Hepatocyte (in vitro differentiated cells): Measurements from ENCODE around the gene SH3RF3. TPM values are rescaled to one million over a fixed set of nuclear protein-coding genes. Genes with fewer than 3 reads are reported as not detected.

Experiments
- DNase-seq: peaks from one replicate; pipeline ENCODE4 v3.0.0-alpha.2; 2016; ENCODE audit warnings: low spot score
- H2AFZ ChIP-seq: fragments of 200-600 bp; sonication (generic); 2 replicates; pipeline ENCODE4 v1.6.0; 2016; ENCODE audit warnings: antibody characterized with exemption, mild to moderate bottlenecking
- H3K27ac ChIP-seq: fragments of 200-600 bp; sonication (generic); 2 replicates; pipeline ENCODE4 v1.5.1; 2016; ENCODE audit warnings: mild to moderate bottlenecking
- H3K27me3 ChIP-seq: fragments of 200-600 bp; sonication (generic); 2 replicates; pipeline ENCODE4 v1.6.1; 2016
- H3K36me3 ChIP-seq: fragments of 200-600 bp; sonication (generic); replicated peaks from 2 replicates; pipeline ENCODE4 v1.5.1; 2016; ENCODE audit warnings: low read depth; ENCODE audit not compliant: insufficient read depth
- H3K4me1 ChIP-seq: fragments of 200-600 bp; sonication (generic); 2 replicates; pipeline ENCODE4 v1.5.1; 2016; ENCODE audit warnings: mild to moderate bottlenecking, moderate library complexity; ENCODE audit not compliant: insufficient read depth
- H3K4me2 ChIP-seq: fragments of 200-600 bp; sonication (generic); 2 replicates; pipeline ENCODE4 v1.6.0; 2016
- H3K4me3 ChIP-seq: fragments of 200-600 bp; sonication (generic); 2 replicates; pipeline ENCODE4 v1.5.1; 2016; ENCODE audit warnings: mild to moderate bottlenecking
- H3K79me2 ChIP-seq: fragments of 200-600 bp; sonication (generic); 2 replicates; pipeline ENCODE4 v1.6.0; 2017; ENCODE audit warnings: mild to moderate bottlenecking
- H3K9me2 ChIP-seq: fragments of 200-600 bp; sonication (generic); replicated peaks from 2 replicates; pipeline ENCODE4 v1.6.0; 2017; ENCODE audit warnings: mild to moderate bottlenecking; ENCODE audit not compliant: insufficient read depth
- H3K9me3 ChIP-seq: fragments of 200-600 bp; sonication (generic); 2 replicates; pipeline ENCODE4 v1.5.1; 2016; ENCODE audit warnings: low read depth, mild to moderate bottlenecking
- H4K20me1 ChIP-seq: fragments of 200-600 bp; sonication (generic); 2 replicates; pipeline ENCODE4 v1.6.0; 2016; ENCODE audit warnings: mild to moderate bottlenecking; ENCODE audit not compliant: insufficient read depth, poor library complexity, severe bottlenecking
- CTCF ChIP-seq: fragments of 200-600 bp; sonication (generic); IDR thresholded peaks from 2 replicates; pipeline ENCODE4 v1.5.1; 2016; ENCODE audit warnings: antibody characterized with exemption, mild to moderate bottlenecking; ENCODE audit not compliant: poor library complexity
- EZH2 ChIP-seq: fragments of 200-600 bp; sonication (generic); IDR thresholded peaks from 2 replicates; pipeline ENCODE4 v1.6.1; 2016; ENCODE audit warnings: antibody characterized with exemption, mild to moderate bottlenecking, borderline replicate concordance
- EZH2phosphoT487 ChIP-seq: fragments of 200-600 bp; sonication (generic); IDR thresholded peaks from one replicate; pipeline ENCODE4 v1.6.1; 2018; ENCODE audit warnings: antibody characterized with exemption, mild to moderate bottlenecking, low read depth, moderate library complexity; ENCODE audit not compliant: unreplicated experiment, severe bottlenecking
- WGBS: methylation state at CpG from one replicate; pipeline ENCODE4 v1.1.6; 2016; ENCODE audit warnings: low lambda C conversion rate; ENCODE audit errors: missing lambda C conversion rate; 5-methylcytosine and 5-hydroxymethylcytosine counted together
- polyA plus RNA-seq: library from polyadenylated mRNA; unstranded; fragments of >200 nt; fragmentation: Nextera tagmentation; extraction: Ambion mirVana; gene quantifications from 2 replicates; pipeline ENCODE4 v1.2.1, GENCODE V29; 2016
- total RNA-seq: library from RNA; depleted of rRNA; stranded (reverse); fragments of >200 nt; gene quantifications from 2 replicates; pipeline ENCODE4 v1.2.3, GENCODE V29; 2014

The SH3RF3 gene
- total and polyA plus RNA-seq, 2 experiments from 2014 or later: 1.9 to 2.1 TPM

- H3K9me3 ChIP-seq: no peaks in the 10 kb centered on the region
- no peak overlapping the region for H3K4me2 ChIP-seq
- H3K27ac ChIP-seq: no peak overlapping the region
- H4K20me1 ChIP-seq: no peaks in the 10 kb centered on the region
- DNase-seq: no peak
- no peaks in the 10 kb centered on the region for H3K36me3 ChIP-seq
- no peak overlapping the region for H2AFZ ChIP-seq
- TF ChIP-seq CTCF (no peak), EZH2phosphoT487 (no peak), EZH2 (no peak)
- H3K4me3 ChIP-seq: no peak overlapping the region
- H3K79me2 ChIP-seq: no peaks in the 10 kb centered on the region
- WGBS: 96% methylated on average over 10 of the region's 10 CpGs
- H3K27me3 ChIP-seq: no peaks in the 10 kb centered on the region
- no peaks in the 10 kb centered on the region for H3K9me2 ChIP-seq
- peaks cover 15% of the 10 kb centered on the region for H3K4me1 ChIP-seq
Observed at GRCh38 chr2:109480486-109481195, 351.6 kb downstream of the SH3RF3 start.

- Histone ChIP-seq H3K4me3 (no peak overlapping the region), H4K20me1 (no peaks in the 10 kb centered on the region), H3K79me2 (no peaks in the 10 kb centered on the region), H3K4me2 (no peak overlapping the region), H3K9me3 (no peaks in the 10 kb centered on the region), H3K27me3 (no peaks in the 10 kb centered on the region), H3K36me3 (no peaks in the 10 kb centered on the region), H2AFZ (no peak overlapping the region), H3K9me2 (no peaks in the 10 kb centered on the region), H3K4me1 (peaks cover 15% of the 10 kb centered on the region), H3K27ac (no peak overlapping the region)
- DNase-seq: no peak
- no peak for TF ChIP-seq EZH2
- no peak for TF ChIP-seq CTCF
- no peak for TF ChIP-seq EZH2phosphoT487
- WGBS: 89% methylated on average over 9 of the region's 9 CpGs
Observed at GRCh38 chr2:109481196-109481555, 352.2 kb downstream of the SH3RF3 start.

- H3K79me2 ChIP-seq: no peaks in the 10 kb centered on the region
- no peak for DNase-seq
- H2AFZ ChIP-seq: no peak overlapping the region
- H3K9me2 ChIP-seq: no peaks in the 10 kb centered on the region
- no peaks in the 10 kb centered on the region for H3K9me3 ChIP-seq
- peaks cover 15% of the 10 kb centered on the region for H3K4me1 ChIP-seq
- TF ChIP-seq EZH2phosphoT487 (no peak), EZH2 (no peak), CTCF (no peak)
- no peak overlapping the region for H3K27ac ChIP-seq
- no peaks in the 10 kb centered on the region for H3K36me3 ChIP-seq
- H3K4me2 ChIP-seq: no peak overlapping the region
- no peaks in the 10 kb centered on the region for H4K20me1 ChIP-seq
- WGBS: 90% methylated on average over 9 of the region's 9 CpGs
- H3K27me3 ChIP-seq: no peaks in the 10 kb centered on the region
- H3K4me3 ChIP-seq: no peak overlapping the region
Observed at GRCh38 chr2:109481599-109481998, 352.6 kb downstream of the SH3RF3 start.
